Measurements from ENCODE around the gene TRAF3IP1. TPM values are rescaled to one million over a fixed set of nuclear protein-coding genes. Genes with fewer than 3 reads are reported as not detected.
"Not testable (repeated sequence)": the region's sequence is repeated elsewhere in the genome, so short reads cannot be mapped to it uniquely, and the experiment has no call there.

The TRAF3IP1 gene
- total RNA-seq (4.4 TPM), polyA plus RNA-seq (ENCODE audit: insufficient read depth in 1 of 8, insufficient read length in 8 of 8, low replicate concordance in 1 of 8) (10 to 100 TPM in 1 of 8 donors, 1 to 10 TPM in 7; 7.4 to 11.5 (median 8.4) TPM)
- long read RNA-seq, donor 1: 0 reads
- long read RNA-seq, donor 2: 0 reads
- long read RNA-seq, donor 3: 0 reads
- long read RNA-seq, donor 4: 0 reads
- long read RNA-seq, donor 5: 0 reads
- long read RNA-seq, donor 6, partial matches to known transcripts: 0 of 1 reads
- long read RNA-seq, donor 6, other reads (novel, unspliced or antisense): 0 of 1 reads
- long read RNA-seq, donor 7: 0 reads
- long read RNA-seq, donor 8: 0 reads
- long read RNA-seq, donor 9: 0 reads
- long read RNA-seq, donor 10: 0 reads
- long read RNA-seq, donor 11, partial matches to known transcripts: 0 of 2 reads
- long read RNA-seq, donor 11, other reads (novel, unspliced or antisense): 0 of 2 reads

- H3K27ac ChIP-seq (ENCODE audit: low read length): peak within 1 kb of the TSS; percentile 52
- WGBS (ENCODE audit: insufficient coverage): under 1% methylated on average over 58 of the region's 58 CpGs
Observed at GRCh38 chr2:238320246-238320647, at the start of gene TRAF3IP1. Gene TRAF3IP1, plus strand, starts transcription at chr2:238320518. Its CDS starts 145 bp downstream, at chr2:238320663.

GRCh38 chr2:238270606-238271005, 49.7 kb upstream of the TRAF3IP1 start:
- 74% methylated on average over 8 of the region's 9 CpGs for WGBS (ENCODE audit: insufficient coverage)
- Histone ChIP-seq H3K27me3 (ENCODE audit: control insufficient read depth, insufficient read depth, low read length) (no peaks in the 10 kb centered on the region), H3K4me1 (ENCODE audit: control insufficient read depth, insufficient read depth, low read length) (no peaks in the 10 kb centered on the region), H3K9me3 (replicated peaks; ENCODE audit: control insufficient read depth, low read depth, low read length) (no peaks in the 10 kb centered on the region), H3K4me3 (ENCODE audit: low read length) (no peak overlapping the region), H3K27ac (ENCODE audit: low read length) (no peak overlapping the region), H3K36me3 (ENCODE audit: control insufficient read depth, insufficient read depth, low read length) (peaks cover 71% of the 10 kb centered on the region)
- no peak for DNase-seq

More at GRCh38 chr2:238320246-238320647, at the start of gene TRAF3IP1:
- peaks cover 3% of the 10 kb centered on the region for H3K27me3 ChIP-seq (ENCODE audit: control insufficient read depth, insufficient read depth, low read length)
- no peaks in the 10 kb centered on the region for H3K9me3 ChIP-seq (replicated peaks; ENCODE audit: control insufficient read depth, low read depth, low read length)
- peaks cover 13% of the 10 kb centered on the region for H3K4me1 ChIP-seq (ENCODE audit: control insufficient read depth, insufficient read depth, low read length)
- DNase-seq: peak; percentile 97
- peak within 1 kb of the TSS; percentile 61 for H3K4me3 ChIP-seq (ENCODE audit: low read length)
- peaks cover 8% of the 10 kb centered on the region for H3K36me3 ChIP-seq (ENCODE audit: control insufficient read depth, insufficient read depth, low read length)

GRCh38 chr2:238271061-238271554, 49.2 kb upstream of the TRAF3IP1 start:
- Histone ChIP-seq H3K27ac (ENCODE audit: low read length) (no peak overlapping the region), H3K36me3 (ENCODE audit: control insufficient read depth, insufficient read depth, low read length) (peaks cover 74% of the 10 kb centered on the region), H3K27me3 (ENCODE audit: control insufficient read depth, insufficient read depth, low read length) (no peaks in the 10 kb centered on the region), H3K9me3 (replicated peaks; ENCODE audit: control insufficient read depth, low read depth, low read length) (no peaks in the 10 kb centered on the region), H3K4me3 (ENCODE audit: low read length) (no peak overlapping the region), H3K4me1 (ENCODE audit: control insufficient read depth, insufficient read depth, low read length) (no peaks in the 10 kb centered on the region)
- WGBS (ENCODE audit: insufficient coverage): 77% methylated on average over 7 of the region's 13 CpGs
- DNase-seq: no peak

- not testable (repeated sequence) for H3K27me3 ChIP-seq (ENCODE audit: control insufficient read depth, insufficient read depth, low read length); DNase-seq; H3K4me3 ChIP-seq (ENCODE audit: low read length); H3K27ac ChIP-seq (ENCODE audit: low read length); H3K9me3 ChIP-seq (replicated peaks; ENCODE audit: control insufficient read depth, low read depth, low read length); H3K4me1 ChIP-seq (ENCODE audit: control insufficient read depth, insufficient read depth, low read length)
- H3K36me3 ChIP-seq (ENCODE audit: control insufficient read depth, insufficient read depth, low read length): peaks cover 80% of the 10 kb centered on the region
- WGBS (ENCODE audit: insufficient coverage): 42% methylated on average over 7 of the region's 8 CpGs
Observed at GRCh38 chr2:238271686-238272085, 48.6 kb upstream of the TRAF3IP1 start.

GRCh38 chr2:238272156-238272555, 48.2 kb upstream of the TRAF3IP1 start:
- H3K27me3 ChIP-seq (ENCODE audit: control insufficient read depth, insufficient read depth, low read length): no peaks in the 10 kb centered on the region
- no peak overlapping the region for H3K27ac ChIP-seq (ENCODE audit: low read length)
- no peaks in the 10 kb centered on the region for H3K9me3 ChIP-seq (replicated peaks; ENCODE audit: control insufficient read depth, low read depth, low read length)
- no peak for DNase-seq
- H3K4me3 ChIP-seq (ENCODE audit: low read length): no peak overlapping the region
- H3K4me1 ChIP-seq (ENCODE audit: control insufficient read depth, insufficient read depth, low read length): no peaks in the 10 kb centered on the region
- WGBS (ENCODE audit: insufficient coverage): no CpG with 5 or more reads among the region's 4 CpGs
- peaks cover 81% of the 10 kb centered on the region for H3K36me3 ChIP-seq (ENCODE audit: control insufficient read depth, insufficient read depth, low read length)

- not testable (repeated sequence) for H3K9me3 ChIP-seq (replicated peaks; ENCODE audit: control insufficient read depth, low read depth, low read length); H3K27me3 ChIP-seq (ENCODE audit: control insufficient read depth, insufficient read depth, low read length); H3K27ac ChIP-seq (ENCODE audit: low read length); DNase-seq; H3K4me1 ChIP-seq (ENCODE audit: control insufficient read depth, insufficient read depth, low read length); H3K4me3 ChIP-seq (ENCODE audit: low read length)
- H3K36me3 ChIP-seq (ENCODE audit: control insufficient read depth, insufficient read depth, low read length): peaks cover 71% of the 10 kb centered on the region
- no CpG with 5 or more reads among the region's 10 CpGs for WGBS (ENCODE audit: insufficient coverage)
Observed at GRCh38 chr2:238273433-238273832, 46.9 kb upstream of the TRAF3IP1 start.

GRCh38 chr2:238274152-238274865, 46.0 kb upstream of the TRAF3IP1 start:
- no peaks in the 10 kb centered on the region for H3K9me3 ChIP-seq (replicated peaks; ENCODE audit: control insufficient read depth, low read depth, low read length)
- 79% methylated on average over 20 of the region's 20 CpGs for WGBS (ENCODE audit: insufficient coverage)
- no peak for DNase-seq
- H3K27ac ChIP-seq (ENCODE audit: low read length): no peak overlapping the region
- peaks cover 9% of the 10 kb centered on the region for H3K4me1 ChIP-seq (ENCODE audit: control insufficient read depth, insufficient read depth, low read length)
- H3K27me3 ChIP-seq (ENCODE audit: control insufficient read depth, insufficient read depth, low read length): no peaks in the 10 kb centered on the region
- H3K36me3 ChIP-seq (ENCODE audit: control insufficient read depth, insufficient read depth, low read length): peaks cover 66% of the 10 kb centered on the region
- no peak overlapping the region for H3K4me3 ChIP-seq (ENCODE audit: low read length)

- Histone ChIP-seq H3K27me3 (ENCODE audit: control insufficient read depth, insufficient read depth, low read length) (no peaks in the 10 kb centered on the region), H3K4me3 (ENCODE audit: low read length) (no peak overlapping the region), H3K4me1 (ENCODE audit: control insufficient read depth, insufficient read depth, low read length) (peaks cover 15% of the 10 kb centered on the region)
Observed at GRCh38 chr2:238277695-238278094, 42.6 kb upstream of the TRAF3IP1 start.

GRCh38 chr2:238278626-238279323, 41.5 kb upstream of the TRAF3IP1 start:
- H3K36me3 ChIP-seq (ENCODE audit: control insufficient read depth, insufficient read depth, low read length): peaks cover 38% of the 10 kb centered on the region
- no peaks in the 10 kb centered on the region for H3K27me3 ChIP-seq (ENCODE audit: control insufficient read depth, insufficient read depth, low read length)
- H3K4me3 ChIP-seq (ENCODE audit: low read length): no peak overlapping the region
- no peak overlapping the region for H3K27ac ChIP-seq (ENCODE audit: low read length)
- 40% methylated on average over 7 of the region's 9 CpGs for WGBS (ENCODE audit: insufficient coverage)
- peaks cover 15% of the 10 kb centered on the region for H3K4me1 ChIP-seq (ENCODE audit: control insufficient read depth, insufficient read depth, low read length)
- H3K9me3 ChIP-seq (replicated peaks; ENCODE audit: control insufficient read depth, low read depth, low read length): no peaks in the 10 kb centered on the region
- no peak for DNase-seq

More at GRCh38 chr2:238277695-238278094, 42.6 kb upstream of the TRAF3IP1 start:
- Histone ChIP-seq H3K36me3 (ENCODE audit: control insufficient read depth, insufficient read depth, low read length) (peaks cover 45% of the 10 kb centered on the region), H3K27ac (ENCODE audit: low read length) (no peak overlapping the region), H3K9me3 (replicated peaks; ENCODE audit: control insufficient read depth, low read depth, low read length) (no peaks in the 10 kb centered on the region)
- DNase-seq: no peak
- whole genome bisulfite sequencing (ENCODE audit: insufficient coverage): 88% methylated on average over 13 of the region's 15 CpGs

- DNase-seq: no peak
- H3K27me3 ChIP-seq (ENCODE audit: control insufficient read depth, insufficient read depth, low read length): no peaks in the 10 kb centered on the region
- WGBS (ENCODE audit: insufficient coverage): 80% methylated on average over 6 of the region's 6 CpGs
- no peak overlapping the region for H3K4me3 ChIP-seq (ENCODE audit: low read length)
- no peak overlapping the region for H3K27ac ChIP-seq (ENCODE audit: low read length)
- no peaks in the 10 kb centered on the region for H3K9me3 ChIP-seq (replicated peaks; ENCODE audit: control insufficient read depth, low read depth, low read length)
- H3K36me3 ChIP-seq (ENCODE audit: control insufficient read depth, insufficient read depth, low read length): peaks cover 33% of the 10 kb centered on the region
- peaks cover 15% of the 10 kb centered on the region for H3K4me1 ChIP-seq (ENCODE audit: control insufficient read depth, insufficient read depth, low read length)
Observed at GRCh38 chr2:238279324-238279682, 41.0 kb upstream of the TRAF3IP1 start.

Data from muscle of leg (tissue), 16 donors.